Right ventricle myocardium inferior (tissue), 1 donor: ENCODE results near the gene DCC. TPM values are rescaled to one million over a fixed set of nuclear protein-coding genes. Genes with fewer than 3 reads are reported as not detected.

Experiments used
- ATAC-seq: fragments of 200-7000 bp; cut with Tn5 transposase; one replicate; pipeline ENCODE4 v1.9.1; 2020; ENCODE audit warnings: mild to moderate bottlenecking, moderate library complexity
- DNase-seq: peaks from one replicate; pipeline ENCODE4 v3.0.0; 2021; ENCODE audit errors: missing footprints
- intact Hi-C: fragments of 100-400 bp; cut with DNase I; formaldehyde crosslinking; loops from one replicate; pipeline ENCODE4 v1.11.0; 2022
- total RNA-seq: library from RNA; stranded (reverse); fragmentation: NEBNext Ultra II Directional; extraction: Animal tissue kit (Norgen Biotek cat#: 25700); gene quantifications from one replicate; pipeline ENCODE4 v1.2.1, GENCODE V29; 2021
- donor health status: DM: no; HTN: yes; CAD: no; lungs with severe emphysema.

DCC gene
- total RNA-seq, 1 donor from 2014 or later: not detected

DNA sequence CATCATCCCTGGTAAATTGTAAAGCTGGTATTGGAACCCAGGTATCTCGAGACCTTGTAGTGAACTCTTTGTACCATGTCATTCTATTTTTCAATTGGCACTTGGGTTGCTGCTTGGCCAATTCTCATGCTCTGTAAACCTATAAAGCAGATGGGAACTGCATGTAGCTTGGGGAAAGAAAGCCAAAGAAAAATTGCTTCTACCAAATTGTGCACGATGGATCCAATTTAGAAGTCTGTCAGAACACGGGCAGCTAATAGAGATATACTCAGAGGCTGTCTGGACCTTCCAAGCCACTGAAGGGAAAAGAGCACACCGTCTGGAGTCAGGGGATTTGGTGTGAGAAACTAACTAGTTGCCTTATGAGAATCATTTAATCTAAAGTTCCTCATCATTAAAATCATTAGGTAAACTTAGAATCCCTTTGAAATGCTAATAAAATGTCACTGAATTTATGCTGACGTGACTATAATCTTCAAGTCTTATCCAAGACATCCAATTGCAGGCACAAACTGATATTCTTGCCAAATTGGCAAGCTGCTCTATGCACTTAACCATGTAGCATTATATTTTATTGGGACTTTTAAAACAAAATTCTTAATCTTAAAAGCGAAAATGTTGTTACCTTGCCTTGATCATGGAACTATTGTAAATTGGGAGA lies 206.8 kb downstream of the DCC start:
- ATAC-seq (no peak), DNase-seq (no peak)
- intact Hi-C loops: no loop called here

DNA sequence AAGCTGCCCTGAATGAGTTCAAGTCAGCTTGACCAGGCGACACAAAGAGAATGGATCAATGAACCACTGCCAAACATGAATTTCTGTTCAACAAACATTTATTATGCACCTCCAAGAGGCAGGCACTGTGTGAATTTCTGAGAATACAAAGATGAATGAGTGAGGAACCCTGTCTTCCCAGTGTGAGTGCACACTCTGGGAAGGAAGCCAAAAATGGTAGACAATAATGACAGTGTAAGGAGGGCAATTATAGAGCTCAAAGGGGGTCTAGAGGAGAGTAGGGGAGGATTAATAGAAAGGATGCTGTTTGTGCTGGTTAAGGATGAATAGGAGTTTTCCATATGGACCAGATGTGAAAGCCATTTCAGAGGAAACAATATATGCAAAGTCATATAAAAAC lies 213.4 kb downstream of the DCC start:
- intact Hi-C loops: no loop called here
- ATAC-seq: no peak
- no peak for DNase-seq

DNA sequence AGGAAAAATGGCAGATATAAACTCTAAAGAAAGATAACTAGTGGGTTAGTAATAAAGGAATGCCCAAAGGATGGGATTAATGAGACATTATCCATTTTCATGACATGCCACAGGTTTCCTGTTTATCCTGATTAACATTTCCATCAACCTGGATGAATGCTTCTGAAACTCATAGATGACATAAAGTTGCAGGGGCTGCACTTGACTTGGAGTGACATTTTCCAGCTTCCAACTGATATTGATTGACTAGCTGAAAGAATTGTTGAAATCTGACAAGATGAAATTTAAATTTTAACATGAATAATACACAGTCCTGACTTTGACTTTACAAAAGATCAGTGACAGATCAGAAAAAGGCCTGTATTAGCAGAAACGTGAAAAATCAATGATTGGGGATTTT lies 214.2 kb downstream of the DCC start:
- no peak for ATAC-seq
- DNase-seq: no peak
- intact Hi-C loops: no loop called here

DNA sequence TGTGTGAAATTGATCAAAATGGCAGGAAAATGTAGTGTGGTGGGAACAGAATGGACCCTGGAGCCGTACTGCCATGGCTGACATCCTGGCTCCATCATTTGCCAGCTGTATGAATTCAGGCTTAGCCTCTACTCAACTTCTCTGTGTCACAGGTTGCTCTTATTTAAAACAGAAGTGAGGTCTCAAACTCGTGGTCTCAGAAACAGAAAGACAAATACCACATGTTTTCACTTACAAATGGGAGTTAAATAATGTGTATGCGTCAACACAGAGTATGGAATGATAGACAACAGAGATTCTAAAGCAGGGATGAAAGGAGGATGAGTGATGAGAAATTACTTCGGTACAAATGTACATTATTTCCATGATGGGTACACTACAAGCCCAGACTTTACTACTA lies 227.4 kb downstream of the DCC start:
- intact Hi-C loops: no loop called here
- ATAC-seq (no peak), DNase-seq (no peak)

DNA sequence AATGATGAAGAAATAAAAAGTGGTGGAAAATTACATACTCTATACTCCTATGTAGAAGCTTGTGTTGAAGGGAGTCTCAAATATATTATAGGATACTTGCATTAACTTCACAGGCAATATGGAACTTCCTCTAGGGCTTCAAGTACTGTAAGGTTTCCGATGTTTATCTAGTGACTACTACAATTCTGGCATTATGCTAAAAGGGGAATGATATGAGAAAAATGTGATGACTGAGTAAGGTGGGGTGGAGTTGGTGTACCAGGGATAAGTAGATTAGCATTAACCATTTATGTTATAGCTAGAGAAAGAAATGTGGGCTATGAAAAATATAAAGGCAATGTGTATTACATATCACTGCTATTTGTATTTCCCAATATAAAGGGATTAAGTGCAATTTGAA lies 229.5 kb downstream of the DCC start:
- no peak for DNase-seq
- intact Hi-C loops: no loop called here
- no peak for ATAC-seq

DNA sequence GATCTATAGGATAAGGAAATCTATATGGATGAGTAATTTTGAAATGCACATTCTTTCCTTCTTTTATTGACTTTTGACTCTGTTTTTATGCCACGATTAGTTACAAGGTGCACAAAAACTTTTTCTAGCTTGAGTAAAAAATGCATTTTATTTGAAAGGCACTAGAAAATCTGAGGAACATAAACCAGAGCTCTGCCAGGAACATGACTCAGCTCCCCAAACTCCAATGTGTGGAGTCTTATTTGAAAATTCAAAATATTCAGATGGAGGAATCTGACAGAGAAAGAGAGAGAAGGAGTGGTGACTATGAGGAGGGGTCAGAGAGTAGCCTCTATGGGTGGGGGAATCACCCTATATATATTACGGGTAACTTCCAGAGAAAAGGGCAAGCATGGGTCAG lies 231.0 kb downstream of the DCC start:
- ATAC-seq (no peak), DNase-seq (no peak)
- intact Hi-C loops: no loop called here

DNA sequence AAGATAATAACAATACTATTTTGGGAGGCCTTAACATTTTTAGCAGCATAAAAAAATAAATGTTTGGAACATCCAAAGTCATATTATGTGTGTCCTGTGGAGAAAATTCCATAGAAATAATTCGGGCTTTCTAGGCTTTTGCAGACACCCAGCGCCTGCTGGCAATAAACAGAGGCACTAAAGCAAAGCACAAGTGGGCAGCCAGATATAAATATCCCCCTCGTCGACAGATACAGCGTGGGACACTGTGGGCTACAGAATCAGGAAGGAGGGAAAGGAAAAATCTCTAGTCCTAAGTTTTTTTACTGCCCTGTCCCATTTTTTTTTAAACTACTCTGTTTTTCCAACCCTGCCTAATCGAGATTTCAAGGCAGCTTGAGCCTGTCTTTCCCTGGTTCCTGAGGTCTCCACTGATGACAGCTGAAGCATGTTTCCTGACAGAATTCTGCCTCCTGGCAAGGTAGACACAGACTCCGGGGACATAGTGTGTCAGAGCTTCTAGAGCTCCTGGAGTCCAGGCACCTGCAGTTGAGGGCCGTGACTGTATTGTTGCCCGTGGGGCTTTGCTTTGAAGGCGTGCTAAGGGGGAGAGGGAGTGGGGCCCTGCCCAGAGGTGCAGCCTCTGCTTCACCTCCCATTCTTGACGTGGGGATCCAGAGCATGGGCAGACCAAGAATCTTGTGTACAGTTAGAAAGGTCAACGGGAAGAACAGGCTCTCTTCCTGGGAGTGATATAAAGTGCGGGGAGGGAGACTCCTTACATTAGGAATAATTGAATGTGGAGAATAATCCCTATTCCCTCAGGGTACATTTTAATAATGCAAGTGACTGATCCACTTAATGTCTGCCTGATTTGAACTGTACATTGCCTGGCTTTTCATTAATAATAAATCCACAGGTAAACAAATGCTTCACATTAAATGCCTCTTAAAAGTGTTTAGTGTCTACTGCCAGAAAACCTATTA lies 232.3 kb downstream of the DCC start:
- DNase-seq (no peak), ATAC-seq (no peak)
- intact Hi-C loops: no loop called here

DNA sequence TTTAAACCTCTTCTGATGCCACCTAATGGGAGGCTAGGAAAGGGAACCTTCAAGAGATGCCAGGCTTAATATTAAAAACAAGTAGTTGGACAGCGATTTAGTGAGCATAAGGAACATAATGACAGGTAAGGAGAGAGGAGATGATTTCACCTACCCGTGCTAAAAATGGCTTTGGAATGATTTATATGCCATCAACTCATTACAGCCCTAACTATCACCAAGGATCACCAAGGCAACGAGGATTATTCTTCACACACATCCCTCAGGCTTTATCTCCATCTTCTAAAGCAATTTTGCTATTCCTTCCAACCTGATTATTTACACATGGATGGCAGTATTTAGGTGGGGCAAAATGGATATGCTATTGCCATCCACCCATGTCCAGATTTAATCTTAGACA lies 237.8 kb downstream of the DCC start:
- ATAC-seq (no peak), DNase-seq (no peak)
- intact Hi-C loops: no loop called here

DNA sequence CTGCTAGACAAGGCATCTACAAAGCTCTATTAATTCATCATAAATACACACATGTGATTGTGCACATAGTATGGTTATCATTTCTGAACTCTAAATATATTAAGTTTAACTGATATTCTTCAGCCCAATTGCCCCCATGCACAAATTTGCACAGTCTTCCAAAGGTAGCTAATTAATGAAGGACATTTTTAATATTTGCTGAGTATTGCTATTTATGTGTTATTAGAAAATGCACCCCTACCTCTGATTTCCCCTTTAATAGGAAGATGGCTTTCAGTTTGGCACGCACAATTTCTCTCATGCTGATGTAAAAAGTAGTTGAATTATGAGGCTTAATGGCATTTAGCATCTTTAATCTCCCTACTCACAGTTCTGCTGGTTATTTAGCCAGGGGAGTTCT lies 242.1 kb downstream of the DCC start:
- no peak for ATAC-seq
- intact Hi-C loops: no loop called here
- DNase-seq: no peak

DNA sequence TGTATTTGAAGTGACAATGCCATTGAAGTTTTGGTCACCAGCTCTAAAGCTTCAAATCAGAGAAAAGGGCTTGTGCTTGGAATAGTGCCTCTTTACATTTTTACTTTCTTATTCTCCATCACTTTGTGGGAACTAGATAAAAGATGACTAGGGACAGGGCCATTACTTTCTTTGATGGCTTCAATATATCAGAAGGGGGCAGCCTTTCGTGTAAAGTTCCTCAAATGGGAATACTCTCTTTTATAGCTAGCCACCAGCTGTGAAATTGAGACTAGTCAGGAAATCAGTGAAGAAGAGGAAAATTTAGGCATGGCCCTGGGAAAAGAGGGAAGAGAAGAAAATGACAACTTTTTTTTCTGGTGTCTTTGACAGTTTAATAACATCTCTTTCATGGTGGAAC lies 242.5 kb downstream of the DCC start:
- DNase-seq (no peak), ATAC-seq (no peak)
- intact Hi-C loops: no loop called here

DNA sequence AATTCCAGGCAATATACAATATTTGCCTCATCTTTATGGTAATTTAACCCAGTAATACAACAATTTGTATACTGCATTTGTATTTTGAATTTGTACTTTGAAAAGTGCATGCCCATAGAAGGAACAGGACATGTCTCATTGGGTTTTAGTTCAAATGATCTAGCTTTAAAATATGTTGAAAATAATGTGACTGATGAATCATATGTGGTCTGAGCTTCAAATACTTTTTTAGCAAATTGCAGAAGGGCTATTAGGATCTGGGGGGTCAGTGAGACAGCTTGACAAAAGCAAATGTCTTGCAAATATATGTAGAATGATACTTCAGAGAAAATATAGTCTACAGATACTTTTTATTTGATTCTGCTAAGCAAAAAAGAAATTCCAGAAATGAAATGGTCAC lies 248.9 kb downstream of the DCC start:
- ATAC-seq: no peak
- no peak for DNase-seq
- intact Hi-C loops: no loop called here

DNA sequence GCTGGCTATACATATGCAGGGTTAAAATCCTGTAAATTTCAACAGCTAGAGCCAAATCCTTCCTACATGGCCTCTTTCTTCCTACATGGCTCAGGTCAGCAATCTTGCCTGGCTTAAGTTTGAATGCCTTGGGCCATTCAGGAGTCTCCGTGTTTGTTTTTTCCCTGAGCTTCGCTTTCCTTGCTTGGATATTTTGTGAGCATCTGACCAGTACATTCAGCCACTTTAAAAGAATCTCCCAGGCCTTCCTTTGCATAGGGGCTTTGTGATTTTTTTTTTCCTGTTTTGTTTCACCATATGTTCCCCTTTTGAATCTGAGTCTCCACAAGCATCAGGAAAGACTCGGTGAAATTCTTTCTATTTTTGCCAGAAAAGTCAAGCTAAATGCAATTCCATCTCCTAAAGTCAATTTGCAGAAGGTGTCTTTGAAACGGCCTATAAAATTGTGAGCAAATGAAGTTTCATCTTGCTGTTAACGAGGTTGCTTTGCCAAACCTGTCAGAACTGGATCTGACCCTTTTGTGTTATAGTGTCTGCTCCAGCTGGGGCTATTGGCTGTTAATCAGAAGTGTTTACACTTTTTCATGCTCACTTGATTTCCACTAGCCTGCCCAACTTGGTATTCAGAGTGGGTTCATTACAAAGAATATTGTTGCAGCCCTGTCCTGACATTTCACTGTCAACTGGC lies 256.9 kb downstream of the DCC start:
- ATAC-seq (no peak), DNase-seq (no peak)
- intact Hi-C loops: no loop called here

DNA sequence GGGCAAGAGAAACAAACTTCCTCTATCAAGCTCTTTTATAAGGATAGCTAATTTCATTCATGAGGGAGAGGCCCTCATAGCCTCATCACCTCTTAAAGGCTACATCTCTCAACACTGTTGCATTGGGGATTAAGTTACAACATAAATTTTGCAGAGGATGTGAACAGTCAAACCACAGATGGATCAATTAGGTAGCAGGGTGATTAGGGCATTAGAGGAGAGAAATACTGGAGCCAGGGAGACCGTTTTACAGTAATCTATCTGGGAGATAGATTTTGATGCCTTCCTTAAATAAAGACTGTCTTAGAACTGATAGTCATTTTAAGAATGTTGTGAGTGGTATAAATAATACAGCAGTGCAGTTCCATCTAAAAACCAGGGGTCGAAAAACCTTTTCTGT lies 258.9 kb downstream of the DCC start:
- no peak for ATAC-seq
- DNase-seq: no peak
- intact Hi-C loops: no loop called here

DNA sequence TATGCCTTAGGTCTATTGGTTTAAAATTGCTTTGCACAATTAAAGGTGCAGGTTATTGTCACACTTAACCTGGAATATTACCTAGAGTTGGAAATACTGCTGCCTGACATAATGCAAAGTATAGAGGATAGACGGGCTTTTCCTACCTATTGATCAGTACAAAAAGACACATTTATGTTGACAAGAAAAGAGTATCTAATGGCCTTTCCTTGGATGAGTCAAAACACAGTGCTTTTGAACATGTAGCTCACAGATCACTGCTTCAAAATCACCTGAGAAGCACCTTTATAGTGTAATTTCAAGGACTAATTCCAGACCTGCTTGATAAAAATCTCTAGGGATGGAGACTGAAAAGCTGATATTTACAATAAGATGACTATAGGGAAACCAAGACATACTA lies 262.8 kb downstream of the DCC start:
- no peak for ATAC-seq
- intact Hi-C loops: no loop called here

DNA sequence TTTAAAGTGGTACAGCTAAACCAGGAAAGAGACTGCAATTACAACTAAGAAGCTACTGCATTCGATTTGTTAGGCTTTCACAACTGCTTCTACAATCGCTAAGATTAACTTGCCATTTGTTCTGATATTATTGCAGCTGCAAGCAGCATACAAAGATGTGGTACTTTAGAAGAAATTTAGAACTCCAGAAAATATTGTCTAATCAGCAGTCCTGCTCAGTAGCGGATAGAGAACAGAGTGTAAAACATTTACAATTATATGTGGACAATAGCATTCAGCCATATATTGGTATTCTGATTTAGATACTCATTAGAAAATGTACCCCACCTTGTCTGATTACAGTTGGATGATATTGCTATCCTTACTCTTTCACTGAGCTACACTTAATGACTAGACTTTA lies 265.3 kb downstream of the DCC start:
- ATAC-seq: no peak
- intact Hi-C loops: no loop called here
- DNase-seq: no peak

More for the DNA sequence above, 262.8 kb downstream of the DCC start:
- DNase-seq: no peak

DNA sequence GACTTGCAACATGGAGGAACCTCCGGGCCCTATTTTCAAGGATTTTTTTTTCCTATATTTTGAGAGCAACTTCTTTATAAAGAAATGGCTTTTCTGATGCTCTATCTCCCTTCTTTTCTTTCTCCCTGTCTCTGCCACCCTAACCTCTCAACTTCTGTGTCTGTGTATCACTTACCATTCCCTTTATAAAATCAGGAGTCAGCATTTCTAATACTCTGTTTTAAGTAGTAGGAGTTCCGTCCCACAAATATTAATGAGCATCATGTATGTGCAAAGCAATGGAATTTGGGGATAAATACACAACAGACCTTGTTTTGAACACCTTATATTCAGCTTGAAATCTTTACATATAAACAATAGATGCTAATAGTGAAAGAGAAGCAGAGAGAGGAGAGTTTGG lies 268.0 kb downstream of the DCC start:
- DNase-seq (no peak), ATAC-seq (no peak)
- intact Hi-C loops: no loop called here

DNA sequence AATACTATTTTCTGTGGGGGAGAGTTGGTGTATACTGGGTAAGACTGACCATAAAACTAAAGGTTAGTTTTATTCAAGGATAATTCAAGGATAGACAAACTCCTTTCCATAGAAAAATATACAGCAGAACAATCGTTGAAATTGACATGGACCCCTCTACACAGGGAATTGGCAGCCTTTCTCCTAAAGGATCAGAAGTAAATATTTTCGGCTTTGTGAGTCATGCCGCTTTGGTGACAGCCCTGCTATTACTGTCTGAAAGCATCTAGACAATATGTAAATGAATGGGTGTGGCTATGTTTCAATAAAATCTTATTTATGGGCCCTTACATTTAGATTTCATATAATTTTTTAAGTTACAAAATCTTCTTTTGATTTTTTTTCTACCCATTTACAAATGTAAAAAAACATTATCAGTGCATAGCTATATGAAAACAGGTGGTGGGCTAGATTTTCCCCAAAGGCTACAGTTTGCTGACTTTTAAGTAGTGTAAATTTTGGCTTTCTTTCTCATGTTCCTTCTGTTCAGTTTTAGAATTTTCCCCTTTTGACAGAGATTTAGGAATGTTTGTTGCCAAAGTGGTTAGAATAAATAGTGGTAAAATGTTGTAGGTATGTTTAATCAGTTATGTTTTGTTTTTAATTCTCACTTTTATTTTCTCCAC lies 270.6 kb downstream of the DCC start:
- intact Hi-C loops: no loop called here

DNA sequence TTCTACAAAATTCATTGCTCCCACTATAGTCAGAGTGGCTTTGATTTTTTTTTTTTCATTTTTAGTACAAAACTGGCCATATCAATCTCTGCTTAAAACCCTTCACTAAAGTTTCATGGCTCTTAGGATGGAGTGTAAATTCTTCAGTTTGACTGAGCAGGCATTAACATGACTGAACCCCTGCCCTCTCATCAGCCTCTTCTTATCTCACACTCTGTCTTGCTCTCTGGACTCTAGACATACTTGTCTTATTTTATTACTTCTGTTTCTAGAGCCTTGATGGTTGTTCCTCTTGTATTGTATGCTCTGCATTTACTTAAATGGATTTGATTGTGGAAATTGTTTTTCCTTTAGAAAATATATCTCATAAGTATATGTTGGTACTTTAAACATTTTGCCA lies 272.4 kb downstream of the DCC start:
- DNase-seq (no peak), ATAC-seq (no peak)
- intact Hi-C loops: no loop called here

More for the DNA sequence above, 270.6 kb downstream of the DCC start:
- DNase-seq (no peak), ATAC-seq (no peak)

DNA sequence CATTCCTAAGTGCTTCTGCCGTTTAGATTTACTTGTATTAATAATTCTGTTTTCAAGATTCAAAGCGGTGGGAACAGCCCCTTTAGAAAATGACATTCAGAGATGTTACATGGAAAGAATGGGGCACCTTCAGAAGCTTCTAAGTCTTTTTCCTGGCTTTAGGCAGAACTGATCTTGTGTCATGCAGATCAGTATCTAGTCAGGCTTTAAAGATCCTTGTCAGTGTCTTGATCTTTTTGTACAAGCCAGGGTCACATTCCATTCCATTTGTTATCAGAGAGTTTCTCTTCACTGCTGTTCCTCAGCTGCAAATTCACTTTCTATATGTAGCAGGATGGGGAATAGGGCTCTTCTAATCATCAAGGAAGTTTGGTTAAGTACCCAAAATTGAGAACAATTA lies 275.3 kb downstream of the DCC start:
- intact Hi-C loops: no loop called here
- no peak for ATAC-seq
- DNase-seq: no peak
